ENCODE data around the gene NT5C1A.

GRCh38 chr1:39625009-39625408 lies 46.9 kb downstream of the NT5C1A start:
- TF ChIP-seq, protein P1, sequence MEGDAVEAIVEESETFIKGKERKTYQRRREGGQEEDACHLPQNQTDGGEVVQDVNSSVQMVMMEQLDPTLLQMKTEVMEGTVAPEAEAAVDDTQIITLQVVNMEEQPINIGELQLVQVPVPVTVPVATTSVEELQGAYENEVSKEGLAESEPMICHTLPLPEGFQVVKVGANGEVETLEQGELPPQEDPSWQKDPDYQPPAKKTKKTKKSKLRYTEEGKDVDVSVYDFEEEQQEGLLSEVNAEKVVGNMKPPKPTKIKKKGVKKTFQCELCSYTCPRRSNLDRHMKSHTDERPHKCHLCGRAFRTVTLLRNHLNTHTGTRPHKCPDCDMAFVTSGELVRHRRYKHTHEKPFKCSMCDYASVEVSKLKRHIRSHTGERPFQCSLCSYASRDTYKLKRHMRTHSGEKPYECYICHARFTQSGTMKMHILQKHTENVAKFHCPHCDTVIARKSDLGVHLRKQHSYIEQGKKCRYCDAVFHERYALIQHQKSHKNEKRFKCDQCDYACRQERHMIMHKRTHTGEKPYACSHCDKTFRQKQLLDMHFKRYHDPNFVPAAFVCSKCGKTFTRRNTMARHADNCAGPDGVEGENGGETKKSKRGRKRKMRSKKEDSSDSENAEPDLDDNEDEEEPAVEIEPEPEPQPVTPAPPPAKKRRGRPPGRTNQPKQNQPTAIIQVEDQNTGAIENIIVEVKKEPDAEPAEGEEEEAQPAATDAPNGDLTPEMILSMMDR (IDR thresholded peaks at IDR 0.05; ENCODE audit: low read depth, low read length): no peak
- no peak for TF ChIP-seq EZH2phosphoT487 (IDR thresholded peaks at IDR 0.05; ENCODE audit: low read depth)
